NCI-H2081 treated with DMSO at 0.1 percent for 48 hours (cell line): ENCODE measurements around the gene RNLS.

Experiments
- DNase-seq: peaks from one replicate; lab custom pipeline; 2025; lab: John Stamatoyannopoulos, UW

RNLS gene

GRCh38 chr10:88431103-88431502, 152.0 kb downstream of the RNLS start:
- no peak for DNase-seq

GRCh38 chr10:88428976-88429375, 154.1 kb downstream of the RNLS start:
- no peak for DNase-seq

GRCh38 chr10:88428442-88428841, 154.7 kb downstream of the RNLS start:
- DNase-seq: no peak

- DNase-seq: no peak
These were observed 156.1 kb downstream of the RNLS start for GRCh38 chr10:88427024-88427423.

DNA sequence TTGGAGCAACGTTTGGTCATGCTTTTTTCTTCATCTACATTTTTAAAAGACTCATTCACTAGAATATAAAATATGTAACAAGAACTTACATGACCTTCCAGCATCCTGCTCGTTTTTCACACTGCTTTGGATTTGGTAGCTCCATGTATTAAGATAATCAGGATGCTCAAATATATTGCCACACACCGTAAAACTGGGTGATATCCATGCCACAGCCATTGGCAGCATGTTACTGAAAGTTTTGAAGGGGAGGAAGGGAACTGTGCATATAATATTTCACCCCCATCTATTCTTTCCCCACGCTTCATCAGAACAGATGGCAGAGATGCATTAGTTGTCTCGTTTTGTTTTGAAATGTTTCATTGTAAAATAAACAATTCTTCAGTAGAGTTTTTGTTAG, 158.2 kb downstream of the RNLS start:
- no peak for DNase-seq

DNA sequence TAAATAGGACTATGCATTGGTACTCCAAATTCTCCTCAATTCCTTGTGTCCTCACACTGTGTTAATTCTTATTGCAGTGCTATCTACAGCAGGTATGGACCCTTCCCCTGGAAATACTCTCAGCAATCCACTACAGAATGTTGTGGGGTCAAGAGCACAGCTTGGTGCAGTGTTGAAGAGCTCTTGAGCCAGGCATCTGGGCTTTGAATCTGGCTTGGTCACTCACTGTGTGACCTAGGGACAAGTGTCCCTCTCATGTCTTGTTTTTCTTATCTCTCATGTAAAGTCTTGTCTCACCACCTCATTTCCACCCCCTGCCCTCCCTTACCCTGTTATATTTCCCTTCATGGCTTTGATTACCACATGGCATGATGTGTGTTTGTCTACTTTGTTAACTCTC, 159.4 kb downstream of the RNLS start:
- no peak for DNase-seq

DNA sequence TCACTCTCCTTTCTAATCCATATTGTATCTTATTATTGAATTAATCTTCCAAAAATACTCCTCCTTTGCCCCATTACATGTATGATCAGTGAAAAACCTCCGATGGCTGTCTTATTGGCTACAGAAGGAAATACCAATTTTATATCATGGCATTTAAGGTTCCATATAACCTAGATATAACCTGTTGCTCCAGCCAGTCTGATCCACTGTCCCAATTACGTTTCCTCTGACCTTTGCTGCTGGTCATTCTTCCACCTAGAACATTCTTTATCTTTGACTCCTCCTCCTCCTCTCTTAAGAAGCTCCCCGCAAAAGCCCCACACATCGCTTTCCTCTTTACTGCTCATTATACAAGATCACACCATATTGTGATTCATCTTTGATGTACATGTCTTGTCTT, 161.5 kb downstream of the RNLS start:
- DNase-seq: no peak

- DNase-seq: no peak
These were observed 164.2 kb downstream of the RNLS start for GRCh38 chr10:88418871-88419270.

GRCh38 chr10:88417387-88418030, 165.6 kb downstream of the RNLS start:
- no peak for DNase-seq

DNA sequence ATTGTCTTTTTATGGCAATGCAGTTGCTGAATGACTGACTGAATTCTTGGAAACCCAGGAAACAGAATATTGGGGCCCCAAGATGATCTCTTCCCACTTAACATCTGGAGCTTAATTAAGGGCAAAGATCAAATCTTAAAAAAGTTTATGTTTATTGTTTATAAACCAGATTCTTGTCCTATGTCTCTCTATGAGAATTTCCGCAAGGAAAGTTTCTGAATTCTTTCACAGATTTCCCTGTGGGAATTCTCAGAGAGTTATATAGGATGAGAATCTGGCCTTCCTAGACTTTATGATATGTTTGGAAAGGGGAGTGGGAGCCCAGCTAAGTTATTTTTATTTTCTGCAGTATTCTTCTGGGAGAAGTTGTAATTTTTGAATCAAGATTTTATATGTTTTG, 166.3 kb downstream of the RNLS start:
- no peak for DNase-seq

DNA sequence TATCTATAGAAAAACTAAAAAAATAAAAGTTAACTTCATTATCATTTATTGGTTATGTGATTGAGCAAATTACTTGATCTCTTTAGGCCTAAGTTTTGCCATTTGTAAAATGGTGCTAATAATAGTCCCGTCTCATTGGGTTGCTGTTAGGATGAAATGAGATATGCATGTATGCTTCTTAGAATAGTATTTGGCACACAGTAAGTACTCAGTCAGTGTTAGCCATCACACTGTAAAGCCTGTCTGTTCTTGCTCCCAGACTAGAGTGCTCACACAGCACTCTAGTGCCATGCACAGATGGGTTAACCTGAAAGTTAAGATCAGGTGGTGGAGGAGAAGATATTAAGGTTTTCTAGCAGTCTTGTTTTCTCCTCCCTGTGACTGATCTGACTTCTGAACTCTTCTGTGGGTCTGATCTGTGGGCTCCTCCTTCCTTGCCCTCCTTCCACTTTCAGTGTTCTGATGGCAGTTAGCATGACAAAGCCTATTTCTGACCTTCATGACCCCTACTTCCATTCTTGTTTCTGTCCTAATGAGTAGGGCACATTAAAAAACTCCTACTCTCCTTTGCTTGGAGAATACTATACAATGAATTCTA, 167.5 kb downstream of the RNLS start:
- DNase-seq: no peak

DNA sequence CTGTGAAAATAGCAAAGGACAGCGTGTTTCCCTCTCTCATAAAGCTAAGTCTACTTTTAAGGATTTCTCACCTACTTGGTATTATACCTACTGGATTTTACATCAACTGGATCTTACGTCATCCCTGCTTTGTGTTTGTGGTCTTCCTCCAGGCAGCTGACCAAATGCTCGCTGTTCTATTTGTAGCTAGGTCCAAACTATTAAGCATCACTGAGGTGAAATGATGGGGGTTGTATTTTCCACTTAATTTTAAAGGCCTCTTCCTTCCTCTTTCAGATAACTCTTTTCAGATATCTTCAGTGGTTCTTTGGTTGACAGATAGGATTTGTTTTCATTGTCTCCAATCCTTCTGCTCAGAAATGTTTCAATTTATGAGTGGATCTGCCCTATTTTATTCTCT, 169.7 kb downstream of the RNLS start:
- DNase-seq: no peak

- DNase-seq: no peak
These were observed 171.3 kb downstream of the RNLS start for GRCh38 chr10:88411772-88412349.

GRCh38 chr10:88409824-88410223, 173.3 kb downstream of the RNLS start:
- DNase-seq: no peak

DNA sequence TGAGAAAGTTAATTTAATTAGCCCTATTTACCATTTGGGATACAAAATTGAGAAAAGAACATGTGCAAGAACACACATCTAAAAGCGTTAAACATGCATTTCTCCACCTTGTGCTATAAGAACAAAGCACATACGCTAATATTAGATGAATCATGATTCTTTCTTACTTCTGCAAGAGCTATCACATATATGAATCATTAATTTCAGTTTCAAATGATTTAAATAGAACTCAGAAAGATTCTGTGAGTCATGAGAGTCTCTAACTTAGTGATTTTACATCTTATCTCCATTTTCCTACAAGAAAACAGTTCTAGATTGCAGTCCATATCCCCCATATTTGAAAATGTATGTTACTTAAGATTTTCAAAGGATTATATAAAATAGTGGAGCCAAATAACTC, 173.9 kb downstream of the RNLS start:
- DNase-seq: no peak

DNA sequence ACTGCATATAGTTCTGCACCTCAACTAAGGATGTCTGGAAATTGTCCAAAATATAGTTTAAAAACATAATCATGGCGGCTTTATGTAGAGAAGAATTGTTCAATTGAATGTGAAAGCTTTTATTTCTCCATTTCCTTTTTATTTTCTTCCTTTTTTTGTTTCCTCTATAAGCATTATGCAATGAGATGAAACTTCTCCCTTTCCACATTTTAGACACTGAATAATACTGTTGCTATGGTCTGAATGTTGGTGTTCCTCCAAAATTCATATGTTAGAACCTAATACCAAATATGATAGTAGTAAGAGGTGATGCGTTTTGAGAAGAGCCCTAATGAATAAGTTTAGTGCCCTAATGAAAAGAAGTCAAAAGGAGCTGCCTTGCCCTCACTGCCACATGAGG, 175.0 kb downstream of the RNLS start:
- no peak for DNase-seq

DNA sequence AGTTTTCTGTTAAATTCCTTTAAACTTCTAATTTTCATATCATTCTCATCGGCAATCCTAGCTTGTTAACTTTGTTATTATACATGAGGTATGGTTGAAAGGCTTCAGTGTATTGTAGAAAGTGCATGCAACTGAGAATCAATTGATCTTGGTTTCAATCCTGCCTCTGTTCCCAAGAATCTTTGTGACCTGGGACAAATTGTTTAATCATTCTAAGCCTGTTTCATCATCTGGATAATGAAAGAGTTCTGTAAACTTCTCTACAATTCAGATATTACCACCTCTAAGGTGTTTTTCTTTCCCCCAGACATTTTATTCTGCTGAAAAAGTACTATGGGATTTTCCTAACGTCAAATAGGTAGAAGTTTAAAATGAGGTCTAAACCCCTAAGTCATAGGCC, 179.0 kb downstream of the RNLS start:
- no peak for DNase-seq

DNA sequence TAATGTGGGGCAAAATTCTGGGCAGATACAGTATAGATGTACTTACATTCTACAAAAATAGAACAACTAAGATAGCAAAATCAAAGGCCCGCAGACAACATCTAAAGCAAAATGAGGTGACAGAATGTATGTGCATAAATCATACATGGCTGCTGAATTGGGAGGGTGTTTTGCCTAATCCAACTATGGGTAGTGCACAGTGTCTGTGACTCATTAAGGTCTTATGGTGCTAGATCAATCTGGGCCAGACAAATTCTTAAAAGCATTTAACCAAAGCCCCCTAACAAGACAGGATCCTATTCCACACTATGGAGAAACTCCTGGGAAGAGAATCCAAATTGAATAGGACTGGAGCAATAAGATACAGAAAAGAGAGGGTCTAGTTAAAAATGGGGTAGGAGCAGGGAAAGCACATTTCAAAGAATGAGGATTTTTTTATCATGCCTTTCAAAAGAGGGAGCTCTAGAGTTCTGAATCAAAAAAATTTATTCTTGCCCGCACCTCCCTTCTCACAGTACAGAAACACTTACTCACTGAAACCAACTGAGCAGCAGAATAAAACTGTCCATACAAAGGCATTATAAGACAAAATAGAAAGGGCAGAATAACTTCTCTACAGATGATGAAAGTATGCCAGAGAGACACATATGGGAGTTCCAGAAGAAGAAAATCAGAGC, 181.3 kb downstream of the RNLS start:
- no peak for DNase-seq

DNA sequence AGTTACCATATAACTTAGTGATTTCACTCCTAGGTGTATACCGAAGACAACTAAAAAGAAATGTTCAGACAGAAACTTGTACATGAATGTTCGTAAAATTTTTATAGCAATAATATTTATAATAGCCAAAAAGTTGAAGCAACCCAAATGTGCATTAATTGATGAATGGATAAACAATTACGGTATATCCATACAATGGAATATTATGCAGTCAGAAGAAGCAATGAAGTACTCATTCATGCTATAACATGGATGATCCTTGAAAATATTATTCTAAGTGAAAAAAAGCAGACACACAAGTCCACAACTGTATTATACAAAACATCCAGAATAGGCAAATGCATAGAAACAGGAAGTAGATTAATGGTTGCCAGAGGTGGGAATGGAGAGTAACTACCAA, 183.9 kb downstream of the RNLS start:
- no peak for DNase-seq

DNA sequence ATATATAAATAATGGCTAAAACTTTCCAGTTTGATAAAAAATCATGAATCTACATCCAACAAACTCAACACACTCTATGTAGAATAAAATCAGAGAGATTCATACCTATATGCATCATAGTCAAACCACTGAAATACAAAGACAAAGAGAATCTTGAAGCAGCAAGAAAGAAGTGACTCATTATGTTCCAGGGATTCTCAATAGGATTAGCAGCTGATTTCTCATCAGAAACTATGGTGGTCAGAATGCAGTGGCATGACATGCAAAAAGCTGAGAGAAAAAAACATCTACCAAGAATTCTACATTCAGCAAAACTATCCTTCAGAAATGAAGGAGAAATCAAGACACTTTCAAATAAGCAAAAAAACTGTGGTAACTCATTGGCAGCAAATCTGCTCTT, 187.4 kb downstream of the RNLS start:
- DNase-seq: no peak

DNA sequence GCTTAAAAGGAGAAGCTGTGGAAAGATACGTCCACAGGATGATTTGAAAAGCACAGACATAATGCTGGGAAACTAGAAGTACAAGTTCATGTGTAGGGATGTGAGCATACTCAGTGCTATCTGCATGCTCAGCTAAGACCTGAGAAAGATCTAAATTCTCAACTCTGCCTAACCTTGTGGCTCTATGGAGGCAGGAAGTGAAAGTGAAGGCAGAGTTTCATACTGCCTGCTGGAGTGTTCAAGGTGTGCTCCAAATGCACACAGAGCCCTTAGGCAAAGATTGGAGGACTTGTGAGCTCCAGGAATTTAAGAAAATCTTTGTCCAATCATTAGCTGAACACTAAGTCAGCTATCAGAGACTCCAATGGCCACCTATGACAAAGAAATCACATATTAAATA, 190.9 kb downstream of the RNLS start:
- no peak for DNase-seq

DNA sequence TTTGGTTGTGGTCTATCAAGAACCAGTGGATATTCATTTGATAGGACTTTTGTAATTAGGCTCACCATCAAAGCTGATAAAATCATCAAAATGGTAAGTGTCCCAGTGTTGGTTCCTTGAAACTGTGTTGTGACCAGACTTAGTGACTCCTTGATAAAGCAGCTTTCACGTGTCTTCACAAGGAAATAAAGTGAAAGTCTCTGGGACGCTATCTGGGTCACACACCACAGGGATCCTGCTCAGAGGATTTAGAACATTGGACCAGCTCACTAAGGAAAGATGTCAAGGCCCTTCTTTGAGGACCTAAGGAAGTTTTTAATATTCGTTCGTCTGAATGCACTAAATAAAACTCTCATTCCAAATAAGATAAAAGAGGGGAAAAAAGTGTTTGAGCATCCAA, 193.1 kb downstream of the RNLS start:
- DNase-seq: no peak

DNA sequence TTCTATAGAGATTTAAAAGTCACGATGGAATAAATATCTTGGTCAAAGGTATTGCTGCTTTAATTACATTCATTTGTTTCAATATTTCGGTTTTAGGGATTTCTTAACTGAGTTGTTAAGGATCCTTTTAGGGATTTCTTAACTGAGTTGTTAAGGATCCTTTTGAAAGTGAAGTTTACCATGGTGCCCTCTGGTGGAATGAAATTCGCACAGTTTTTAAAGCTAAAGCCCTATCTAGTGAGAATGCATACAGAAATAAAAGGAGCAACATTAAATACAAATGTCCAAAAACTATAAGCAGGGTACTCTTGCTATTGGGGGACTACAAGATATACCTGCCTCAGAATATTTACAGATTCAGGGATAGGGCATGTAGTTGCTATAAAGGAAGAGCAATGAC, 193.7 kb downstream of the RNLS start:
- DNase-seq: no peak
